Activated naive CD8-positive, alpha-beta T cell treated with anti-CD3 and anti-CD28 coated beads, Interleukin-2, amount 50 U/mL, for 24 hours (primary cell): ENCODE data around the gene CD226.

Source experiments
- ATAC-seq: fragments of 150-1000 bp; cut with Tn5 transposase; one replicate; pipeline ENCODE4 v1.10.0; 2021
- DNase-seq: peaks from one replicate; pipeline ENCODE4 v3.0.0; 2021
- H3K27ac Mint-ChIP-seq: one replicate; pipeline ENCODE4 v1.8.0; 2021; ENCODE audit warnings: mild to moderate bottlenecking, mixed read lengths
- H3K27me3 Mint-ChIP-seq: one replicate; pipeline ENCODE4 v1.8.0; 2021; ENCODE audit warnings: mixed read lengths
- H3K36me3 Mint-ChIP-seq: one replicate; pipeline ENCODE4 v1.8.0; 2021; ENCODE audit warnings: low read depth, mixed read lengths
- H3K4me1 Mint-ChIP-seq: one replicate; pipeline ENCODE4 v1.8.0; 2021; ENCODE audit warnings: mixed read lengths
- H3K4me3 Mint-ChIP-seq: one replicate; pipeline ENCODE4 v1.8.0; 2021; ENCODE audit warnings: mild to moderate bottlenecking, moderate library complexity, mixed read lengths
- H3K9me3 Mint-ChIP-seq: one replicate; pipeline ENCODE4 v1.8.0; 2021; ENCODE audit warnings: mixed read lengths

Gene CD226

GRCh38 chr18:69808399-69808798 lies 139.3 kb downstream of the CD226 start:
- no peak for DNase-seq
- Mint-ChIP-seq H3K36me3 (peaks cover 8% of the 10 kb centered on the region), H3K4me3 (no peak overlapping the region), H3K27ac (no peak overlapping the region), H3K4me1 (no peaks in the 10 kb centered on the region), H3K27me3 (no peaks in the 10 kb centered on the region), H3K9me3 (peaks cover 5% of the 10 kb centered on the region)
- ATAC-seq: no peak

GRCh38 chr18:69804776-69805501 lies 142.7 kb downstream of the CD226 start:
- no peak overlapping the region for H3K27ac Mint-ChIP-seq
- no peak overlapping the region for H3K4me3 Mint-ChIP-seq
- DNase-seq (no peak), ATAC-seq (no peak)
- no peaks in the 10 kb centered on the region for H3K27me3 Mint-ChIP-seq
- peaks cover under 1% of the 10 kb centered on the region for H3K9me3 Mint-ChIP-seq
- H3K4me1 Mint-ChIP-seq: no peaks in the 10 kb centered on the region
- no peaks in the 10 kb centered on the region for H3K36me3 Mint-ChIP-seq
